GM21360 (cell line): ENCODE data around the gene AGBL4.
"Not testable (repeated sequence)": the region's sequence is repeated elsewhere in the genome, so short reads cannot be mapped to it uniquely, and the experiment has no call there.

Source experiments
- ATAC-seq: cut with Tn5 transposase; IDR thresholded peaks from one replicate; pipeline ENCODE4 v1.9.1; 2021; ENCODE audit warnings: mild to moderate bottlenecking, moderate library complexity; ENCODE audit not compliant: unreplicated experiment

The AGBL4 gene

GRCh38 chr1:49051647-49052046 lies 972.1 kb downstream of the AGBL4 start:
- no peak for ATAC-seq

- ATAC-seq = no peak
Observed at GRCh38 chr1:49050041-49050440, 973.7 kb downstream of the AGBL4 start.

GRCh38 chr1:49048188-49048587 lies 975.6 kb downstream of the AGBL4 start:
- ATAC-seq = no peak

- no peak for ATAC-seq
Observed at GRCh38 chr1:49046305-49046704, 977.4 kb downstream of the AGBL4 start.

GRCh38 chr1:49045371-49045770 lies 978.4 kb downstream of the AGBL4 start:
- ATAC-seq = no peak

- no peak for ATAC-seq
Observed at GRCh38 chr1:49036700-49037099, 987.1 kb downstream of the AGBL4 start.

- no peak for ATAC-seq
Observed at GRCh38 chr1:49028396-49028795, 995.4 kb downstream of the AGBL4 start.

GRCh38 chr1:49026230-49026811 lies 997.4 kb downstream of the AGBL4 start:
- no peak for ATAC-seq

- ATAC-seq = no peak
Observed at GRCh38 chr1:49016030-49016977, 1007.5 kb downstream of the AGBL4 start.

- ATAC-seq = no peak
Observed at GRCh38 chr1:49013079-49013478, 1010.7 kb downstream of the AGBL4 start.

GRCh38 chr1:49002981-49003380 lies 1020.8 kb downstream of the AGBL4 start:
- not testable (repeated sequence) for ATAC-seq

GRCh38 chr1:48999321-48999720 lies 1024.4 kb downstream of the AGBL4 start:
- no peak for ATAC-seq

GRCh38 chr1:48996311-48996710 lies 1027.4 kb downstream of the AGBL4 start:
- no peak for ATAC-seq

- ATAC-seq = no peak
Observed at GRCh38 chr1:48988633-48989197, 1035.0 kb downstream of the AGBL4 start.

GRCh38 chr1:48979940-48980339 lies 1043.8 kb downstream of the AGBL4 start:
- ATAC-seq = no peak

- ATAC-seq = no peak
Observed at GRCh38 chr1:48978413-48978812, 1045.3 kb downstream of the AGBL4 start.

GRCh38 chr1:48977273-48977672 lies 1046.5 kb downstream of the AGBL4 start:
- ATAC-seq = no peak

GRCh38 chr1:48969971-48970370 lies 1053.8 kb downstream of the AGBL4 start:
- ATAC-seq = no peak

- no peak for ATAC-seq
Observed at GRCh38 chr1:48967318-48967717, 1056.4 kb downstream of the AGBL4 start.

- no peak for ATAC-seq
Observed at GRCh38 chr1:48966583-48966982, 1057.2 kb downstream of the AGBL4 start.

GRCh38 chr1:48960320-48960719 lies 1063.4 kb downstream of the AGBL4 start:
- ATAC-seq = no peak

GRCh38 chr1:48955774-48956173 lies 1068.0 kb downstream of the AGBL4 start:
- ATAC-seq = no peak
